ENCODE data around the gene MAP1B.
A peak's percentile ranks its signal among the peaks of the same experiment; 100 is the strongest.

Gene MAP1B

DNA sequence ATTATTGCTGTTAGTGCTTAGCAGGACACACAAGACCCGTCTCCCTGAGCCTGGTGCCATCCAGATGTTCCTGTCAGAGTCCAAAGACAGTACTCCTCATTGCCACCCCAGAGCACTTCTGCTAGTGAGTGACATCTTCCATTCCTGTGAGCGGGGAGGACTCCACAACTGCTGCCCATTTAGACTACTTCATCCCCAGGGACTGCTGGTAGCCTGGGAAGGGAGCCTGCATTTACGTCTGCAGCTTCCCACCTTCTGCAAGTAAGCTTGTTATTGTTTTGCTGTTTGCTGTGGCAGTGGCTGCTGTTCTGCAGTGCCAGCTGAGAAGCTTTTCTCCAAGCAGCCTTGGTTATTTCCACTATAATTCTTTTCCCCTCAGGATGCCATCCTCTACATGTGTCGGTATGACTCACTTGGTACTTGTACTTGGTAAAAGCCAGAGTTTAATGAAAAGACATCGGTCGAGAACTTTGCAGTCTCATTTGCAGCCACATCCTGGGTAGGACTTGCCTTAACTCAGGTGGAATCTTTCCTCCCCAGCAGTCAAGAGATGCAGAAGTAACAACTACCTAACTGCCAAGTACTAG is 10.6 kb upstream of the MAP1B start:
- no peak for DNase-seq (ENCODE audit: low spot score)

DNA sequence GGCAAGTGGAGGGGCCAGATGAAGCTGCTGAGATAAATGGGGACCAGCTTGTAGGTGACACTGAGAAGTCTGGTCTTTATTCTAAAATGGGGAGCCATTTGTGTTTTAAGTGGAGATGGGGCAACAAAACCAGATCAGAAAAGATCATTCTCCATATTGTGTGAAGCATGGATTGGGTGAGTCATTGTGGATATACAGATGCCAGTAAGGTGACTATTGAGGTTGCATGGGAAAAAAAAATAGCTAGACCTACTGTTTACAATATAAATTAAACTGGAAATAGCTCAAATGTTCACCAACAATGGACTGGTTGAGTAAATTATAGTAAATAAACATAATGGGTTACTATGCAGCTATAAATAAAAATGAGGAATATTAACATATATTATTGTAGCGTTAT is 5.4 kb upstream of the MAP1B start:
- no peak for DNase-seq (ENCODE audit: low spot score)

DNA sequence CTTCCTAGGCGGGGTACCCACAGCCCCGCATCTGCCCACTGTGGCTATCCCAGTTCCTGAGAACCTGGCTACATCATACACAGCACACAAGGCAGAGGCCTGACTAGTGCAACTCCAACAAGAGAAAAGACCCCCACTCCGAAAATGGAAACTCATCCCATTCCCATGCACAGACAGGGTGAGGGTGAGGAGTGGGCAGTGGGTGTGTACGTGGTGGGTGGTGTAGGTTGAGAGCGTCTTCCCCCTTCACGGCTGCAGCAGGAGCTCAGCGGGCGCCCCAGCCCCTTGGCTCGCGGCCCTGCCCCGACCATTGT is 501 bp upstream of the MAP1B start:
- DNase-seq (ENCODE audit: low spot score), result no peak

DNA sequence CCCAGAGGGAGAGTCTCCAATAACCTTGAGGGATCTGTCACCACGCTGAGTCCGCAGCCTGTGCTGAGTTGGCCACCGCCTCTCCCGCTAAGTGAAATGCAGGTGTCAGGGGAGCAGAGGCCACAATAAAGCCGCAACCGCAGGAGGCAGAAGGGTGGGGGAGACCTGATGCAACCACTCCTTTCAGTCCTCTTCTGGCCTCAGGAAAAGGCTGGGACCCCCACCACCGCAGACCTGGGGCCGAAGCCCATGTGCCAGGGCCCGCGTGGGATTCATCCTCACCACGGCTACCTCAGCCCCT is 576 bp downstream of the MAP1B start:
- no peak for DNase-seq (ENCODE audit: low spot score)

DNA sequence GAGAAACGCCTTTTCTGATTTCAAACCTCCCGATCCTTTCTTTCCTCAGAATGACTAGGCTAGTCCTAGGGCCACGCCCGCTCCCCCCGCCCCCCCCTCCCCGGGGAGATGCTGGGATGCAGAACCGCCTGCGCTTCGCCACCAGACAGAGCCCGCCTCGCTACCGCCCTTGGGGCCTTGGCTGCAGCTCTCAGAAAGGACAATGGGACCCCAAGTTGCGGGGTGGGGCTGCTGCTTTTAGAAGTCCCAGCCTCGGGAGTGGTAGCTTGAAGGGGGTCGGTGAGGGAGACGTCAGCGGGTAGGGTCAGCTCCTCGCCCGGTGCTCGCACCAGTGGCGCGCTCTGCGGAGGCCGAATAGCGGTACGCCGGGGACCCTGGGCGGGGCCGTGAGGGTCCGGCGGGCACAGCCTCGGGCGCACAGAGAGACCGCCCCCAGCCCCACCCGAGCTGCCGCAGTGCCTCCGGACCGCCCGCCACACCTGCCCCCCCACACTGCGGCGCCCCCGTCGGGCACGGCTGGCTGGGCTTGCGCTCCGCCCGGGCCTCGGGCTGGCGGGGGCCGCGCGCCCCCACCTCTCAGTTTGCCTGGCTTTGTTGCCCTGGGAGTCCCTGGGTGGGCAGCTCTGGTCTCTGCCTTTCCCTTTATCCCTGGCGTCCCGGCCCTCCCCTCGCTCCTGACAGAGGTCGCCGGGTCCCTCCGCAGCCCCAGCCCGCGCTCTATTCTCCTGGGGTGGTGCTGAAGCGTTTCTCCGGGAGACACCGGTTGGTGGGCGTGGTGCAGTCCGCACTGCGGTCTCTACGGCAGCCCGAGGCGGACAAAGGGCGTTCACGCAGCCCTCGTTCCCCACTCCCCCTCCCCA is 1.2 kb downstream of the MAP1B start:
- peak; percentile 62 for DNase-seq (ENCODE audit: low spot score)

DNA sequence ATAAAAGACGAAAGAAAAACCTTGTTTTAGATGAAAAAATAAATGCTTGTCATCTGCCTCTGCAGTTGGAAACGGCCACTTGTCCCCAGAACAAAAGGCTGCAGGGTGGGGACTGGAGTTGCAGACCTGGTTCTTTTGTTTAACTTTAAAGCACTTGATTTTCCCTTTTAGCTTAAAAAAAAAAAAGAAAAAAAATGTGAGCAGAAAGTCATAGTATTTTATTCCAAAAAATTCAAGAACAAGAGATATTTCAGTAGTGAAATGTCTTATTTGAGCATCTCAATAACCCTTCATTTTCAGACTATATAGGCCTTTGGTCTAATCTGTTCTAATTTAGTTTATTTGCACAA is 1.8 kb downstream of the MAP1B start:
- no peak for DNase-seq (ENCODE audit: low spot score)

DNA sequence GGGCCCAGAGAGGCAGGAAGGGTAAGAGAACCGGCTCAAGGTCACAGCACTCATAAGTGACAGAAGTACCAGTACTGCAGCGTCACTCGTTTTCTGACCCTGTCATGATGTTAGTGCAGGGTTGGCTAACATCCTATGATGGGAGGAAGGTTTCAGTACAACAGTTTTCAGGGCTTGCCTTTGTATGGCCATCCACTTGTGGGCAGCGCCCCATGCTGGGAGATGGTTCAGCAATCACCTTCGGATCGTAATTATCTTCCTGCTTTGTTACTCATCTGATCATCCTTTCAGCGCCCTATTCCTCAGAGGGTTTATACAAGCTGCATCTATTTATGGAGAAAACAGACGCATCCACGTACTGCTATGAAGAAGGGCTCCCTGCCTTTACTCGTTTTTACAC is 2.4 kb downstream of the MAP1B start:
- DNase-seq (ENCODE audit: low spot score), result peak; percentile 74

DNA sequence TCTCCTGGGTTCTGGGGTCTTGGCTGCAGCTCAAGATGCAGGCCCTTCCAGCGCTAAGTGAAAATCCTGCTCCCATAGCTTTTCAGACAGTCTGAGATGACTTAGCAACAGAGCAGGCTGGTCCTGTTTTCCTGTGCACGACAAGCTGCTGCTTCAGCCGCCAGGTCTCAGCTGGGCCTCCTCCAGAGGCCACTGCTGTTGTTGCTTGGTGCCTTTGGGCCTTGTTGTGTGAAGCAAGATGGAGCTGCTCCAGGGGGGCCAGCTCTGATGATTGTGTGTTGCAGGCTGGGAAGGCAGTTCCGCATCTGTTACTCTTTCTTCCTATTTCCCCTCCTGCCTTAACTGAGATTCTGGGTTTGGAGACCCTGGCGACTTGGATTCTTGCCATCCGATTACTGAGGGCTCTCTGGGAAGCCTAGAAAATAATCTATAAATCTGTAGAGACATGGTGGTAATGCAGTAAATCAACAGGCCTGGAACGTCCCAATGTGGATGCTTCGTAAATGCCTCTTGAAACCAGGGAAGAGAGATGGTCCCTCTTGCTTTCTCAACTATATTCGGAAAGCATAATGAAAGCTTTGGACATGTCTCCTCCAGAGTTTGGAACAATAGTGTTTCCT is 3.2 kb downstream of the MAP1B start:
- DNase-seq (ENCODE audit: low spot score), result peak; percentile 66

DNA sequence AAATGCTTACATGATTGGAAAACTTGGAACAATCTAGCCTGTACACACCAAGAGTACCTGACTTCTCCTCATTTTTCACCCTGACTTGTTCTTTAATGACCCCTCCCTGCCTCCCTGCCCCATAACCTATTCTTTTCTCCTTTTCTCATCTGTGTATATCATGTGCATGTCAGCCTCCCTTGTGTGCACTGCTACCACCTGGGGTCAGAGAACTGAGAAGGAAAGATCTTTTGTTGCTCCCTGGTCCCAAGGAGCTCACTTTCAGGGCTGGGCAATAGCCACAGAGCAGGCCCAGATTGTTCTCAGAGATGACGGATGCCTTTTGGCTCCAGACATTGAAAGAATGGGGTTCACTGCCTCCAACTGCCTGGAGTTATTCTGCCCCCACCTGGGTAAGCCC is 5.1 kb downstream of the MAP1B start:
- DNase-seq (ENCODE audit: low spot score), result no peak

DNA sequence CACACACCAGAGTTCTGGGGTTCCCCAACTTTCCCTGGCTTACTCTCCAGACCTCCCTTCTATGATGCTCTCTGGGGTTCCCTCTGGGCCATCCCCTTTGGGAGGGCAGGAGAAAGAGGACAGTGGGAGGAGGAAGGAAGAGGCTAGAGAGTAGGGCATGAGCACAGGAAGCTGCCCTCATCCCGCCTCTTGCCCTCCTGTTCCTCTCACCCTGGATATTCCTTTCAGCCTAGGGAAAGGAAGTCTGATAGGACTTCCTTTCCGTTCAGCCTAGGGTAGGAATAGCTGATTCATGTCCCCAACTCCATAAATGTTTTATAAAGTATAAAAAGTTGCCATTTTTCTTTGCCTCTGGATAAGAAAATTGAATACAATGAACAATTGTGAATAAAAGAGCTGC is 7.4 kb downstream of the MAP1B start:
- no peak for DNase-seq (ENCODE audit: low spot score)

DNA sequence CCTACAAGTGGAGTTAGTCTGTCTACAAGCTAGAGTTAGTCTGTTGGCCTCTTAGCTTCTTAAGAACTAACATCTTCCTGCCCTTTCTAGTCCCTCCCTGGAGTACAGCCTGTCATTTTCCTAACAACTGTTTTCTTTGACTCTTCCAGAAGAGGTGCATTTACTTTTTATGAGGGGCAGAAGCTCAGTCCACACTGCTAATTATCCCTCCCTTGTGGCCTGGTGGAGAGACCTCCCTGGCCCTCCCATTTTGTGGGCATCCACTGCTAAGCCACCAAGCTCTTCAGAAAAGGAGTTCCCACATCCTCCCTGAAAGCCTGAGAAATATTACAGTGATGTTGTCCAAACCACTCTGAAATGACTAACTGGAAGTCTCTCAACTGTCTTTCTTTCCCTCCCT is 8.0 kb downstream of the MAP1B start:
- DNase-seq (ENCODE audit: low spot score), result no peak

DNA sequence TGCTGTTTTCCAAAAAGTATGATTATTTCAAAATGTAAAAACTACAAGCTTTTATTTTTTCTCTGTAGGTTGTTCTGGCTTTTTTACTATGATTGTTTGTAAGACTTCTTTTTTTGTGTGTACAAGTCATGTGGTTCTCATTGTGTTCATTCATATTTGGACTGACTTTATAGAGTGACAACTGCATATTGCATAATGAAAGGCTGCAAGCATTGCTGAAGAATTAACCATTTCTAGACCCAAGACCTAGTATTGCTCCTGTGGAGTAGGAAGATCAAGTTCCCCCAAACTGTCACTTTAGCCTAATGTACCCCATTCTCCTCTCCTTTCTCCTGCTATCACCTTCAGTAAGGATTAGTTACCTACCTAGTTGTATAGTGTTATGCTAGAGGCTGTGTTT is 10.0 kb downstream of the MAP1B start:
- no peak for DNase-seq (ENCODE audit: low spot score)

DNA sequence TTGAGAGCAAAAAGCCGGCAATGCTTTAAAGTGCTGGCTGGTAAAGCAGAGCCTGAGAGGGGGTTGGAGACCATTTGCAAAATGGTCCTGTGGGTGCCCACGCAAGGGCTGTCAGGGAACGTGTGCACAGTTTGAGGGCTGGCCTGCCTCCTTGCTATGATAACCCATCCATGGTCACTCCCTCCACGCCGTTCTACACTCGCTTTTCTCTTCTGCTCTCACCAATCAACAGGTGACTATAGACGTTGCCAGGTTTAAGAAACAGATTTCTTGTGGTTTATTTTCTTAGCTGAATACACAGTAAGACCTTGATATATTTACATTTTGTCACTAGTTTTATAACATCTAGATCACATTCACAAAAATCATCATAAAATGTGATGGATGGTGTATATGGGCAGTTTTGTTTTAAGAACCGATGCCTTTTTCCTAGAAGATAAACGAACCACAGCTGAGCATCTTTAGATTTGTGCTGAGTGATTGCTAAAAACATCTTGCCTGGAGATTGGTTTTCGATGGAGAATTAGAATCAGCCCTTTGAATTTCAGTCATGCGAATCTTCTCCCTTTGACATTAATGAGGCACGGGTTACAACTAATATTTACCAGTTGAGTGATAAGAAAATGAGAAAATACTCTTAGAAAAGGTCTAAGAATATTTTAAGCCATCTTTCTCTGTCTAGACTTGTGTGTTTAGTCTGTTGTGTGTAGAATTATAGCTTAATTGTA is 13.9 kb downstream of the MAP1B start:
- no peak for DNase-seq (ENCODE audit: low spot score)

DNA sequence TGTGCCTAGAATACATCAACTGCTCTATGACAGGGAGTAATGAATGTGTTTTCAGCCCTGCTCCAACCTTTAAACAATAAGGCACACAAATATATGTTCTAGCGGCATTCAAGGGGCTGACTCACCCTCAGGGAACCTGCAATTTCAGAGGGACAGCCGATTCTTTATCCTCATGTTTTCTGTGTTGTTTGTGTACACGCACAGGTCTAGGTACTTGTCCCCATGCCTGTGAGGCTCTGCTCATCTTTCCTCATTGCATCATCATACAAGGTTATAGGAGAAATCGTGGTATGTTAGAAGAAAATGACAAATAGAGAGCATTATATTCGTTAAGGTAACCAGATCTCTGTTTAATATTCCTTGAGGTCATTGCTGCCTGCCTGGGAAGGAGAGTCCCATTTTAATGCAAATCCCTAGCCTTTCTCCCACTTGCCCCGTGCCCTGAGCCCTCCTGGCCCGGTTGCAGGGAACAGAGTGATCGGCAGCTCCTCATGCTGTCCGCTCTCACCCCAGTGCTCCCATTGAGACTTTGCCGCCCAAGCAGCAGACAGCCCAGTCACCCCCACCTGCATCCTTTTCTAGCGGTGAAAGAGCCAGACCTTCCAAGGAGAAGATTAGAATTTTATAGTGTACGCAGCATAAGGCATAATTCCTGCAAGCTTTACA is 14.6 kb downstream of the MAP1B start:
- DNase-seq (ENCODE audit: low spot score), result no peak

DNA sequence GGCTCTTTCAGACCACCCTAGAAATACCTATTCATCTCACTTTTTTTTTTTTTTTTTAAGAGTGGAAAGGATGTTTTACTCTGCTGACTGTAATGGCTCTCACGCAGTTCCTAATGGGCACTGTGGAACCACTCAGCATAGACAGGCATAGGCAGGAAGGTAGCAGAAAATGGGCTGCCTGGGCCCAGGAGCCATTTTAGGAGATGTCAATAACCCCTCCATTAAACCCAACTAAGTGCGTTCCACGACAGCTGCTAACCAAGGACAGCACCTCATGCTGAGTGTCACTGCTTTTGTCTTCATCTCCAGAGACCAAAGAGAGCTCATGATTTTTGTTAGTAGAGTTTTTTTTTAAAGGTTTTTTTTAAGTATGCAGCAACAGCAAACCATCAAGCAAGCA is 15.3 kb downstream of the MAP1B start:
- no peak for DNase-seq (ENCODE audit: low spot score)

DNA sequence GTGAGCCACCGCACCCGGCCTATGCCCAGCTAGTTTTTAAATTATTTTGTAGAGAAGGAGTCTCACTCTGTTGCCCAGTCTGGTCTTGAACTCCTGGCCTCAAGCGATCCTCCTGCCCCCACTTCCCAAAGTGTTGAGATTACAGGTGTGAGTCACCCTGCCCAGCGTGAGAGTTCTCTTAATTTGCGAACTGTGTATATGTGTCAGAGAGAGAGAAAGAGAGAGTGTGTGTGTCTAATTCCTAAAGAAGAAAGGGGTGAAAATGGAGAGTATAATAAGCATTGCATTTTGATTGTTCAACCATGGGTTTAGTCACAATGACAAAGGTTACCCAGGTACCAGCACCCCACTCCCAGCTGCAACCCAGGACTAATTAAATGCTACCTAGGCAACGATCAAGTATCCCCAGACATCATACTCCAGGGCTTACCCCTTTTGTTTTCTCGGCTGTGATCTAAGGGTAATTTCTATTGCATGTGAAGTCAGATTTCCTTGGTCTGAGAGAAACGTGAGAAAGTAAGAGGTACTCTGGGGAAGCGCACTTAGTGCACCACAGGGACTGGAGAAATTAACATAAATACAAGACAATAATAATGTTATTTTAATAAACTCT is 16.6 kb downstream of the MAP1B start:
- no peak for DNase-seq (ENCODE audit: low spot score)

DNA sequence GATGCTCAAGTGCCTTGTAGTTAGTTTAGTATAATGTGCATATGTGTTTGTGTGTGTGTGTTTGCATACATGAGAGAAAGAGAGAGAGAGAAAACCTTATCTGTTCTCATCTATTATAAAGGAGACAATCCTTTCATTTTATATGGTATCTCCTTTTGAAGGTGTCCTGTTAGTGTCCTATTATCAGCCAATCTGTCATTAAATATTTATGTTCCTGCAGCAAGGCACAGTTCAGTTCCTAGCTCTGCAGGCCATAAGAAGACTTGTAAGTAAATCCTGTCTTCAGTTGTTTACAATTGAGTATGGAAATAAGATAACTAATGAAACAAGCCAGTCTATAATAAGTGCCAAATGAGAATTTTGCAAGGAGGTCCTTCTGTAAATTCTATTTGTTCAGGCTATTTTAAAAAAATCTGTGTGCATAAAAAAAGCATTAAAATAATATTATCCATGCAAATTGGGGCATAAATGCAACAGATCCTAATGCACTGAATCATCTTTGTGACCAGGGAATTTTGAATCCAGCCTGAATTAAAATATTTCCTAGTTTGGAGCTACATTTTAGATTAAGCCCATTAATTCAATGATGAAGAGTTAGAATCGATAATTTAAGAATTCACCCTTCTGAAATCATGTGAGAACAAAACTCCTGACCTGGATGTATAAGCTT is 18.1 kb downstream of the MAP1B start:
- DNase-seq (ENCODE audit: low spot score), result no peak

DNA sequence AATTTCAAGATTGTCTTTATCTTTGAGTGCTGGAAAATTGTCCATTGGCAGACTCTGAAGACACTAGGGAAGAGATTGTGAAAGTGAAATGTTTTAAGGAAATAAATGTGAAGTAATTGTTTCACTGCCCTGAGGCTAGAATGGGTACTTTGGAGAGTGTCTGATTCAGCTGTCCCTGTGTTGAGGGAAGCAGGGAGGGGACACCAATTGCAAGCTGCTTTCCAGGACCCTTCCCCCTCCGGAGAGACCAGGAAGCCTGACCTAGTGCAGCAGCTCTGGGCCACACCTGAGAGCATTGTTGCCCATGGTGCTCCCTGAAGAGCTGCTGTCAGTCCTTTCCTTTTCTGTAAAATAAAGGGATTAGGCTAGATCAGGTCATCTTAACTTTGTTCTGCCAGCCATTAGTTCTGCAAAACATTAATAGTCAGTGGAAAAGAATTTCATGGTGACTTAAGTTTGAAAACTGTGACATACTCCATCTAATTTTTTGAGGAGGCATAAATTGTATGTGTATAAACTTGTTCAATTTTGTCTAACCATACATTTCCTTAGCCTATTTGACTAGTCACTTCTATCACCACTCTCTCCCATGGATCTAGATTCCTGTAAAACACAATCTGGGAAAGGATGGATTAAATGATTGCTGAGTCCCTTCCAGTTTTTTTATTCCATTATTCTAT is 18.8 kb downstream of the MAP1B start:
- no peak for DNase-seq (ENCODE audit: low spot score)

DNA sequence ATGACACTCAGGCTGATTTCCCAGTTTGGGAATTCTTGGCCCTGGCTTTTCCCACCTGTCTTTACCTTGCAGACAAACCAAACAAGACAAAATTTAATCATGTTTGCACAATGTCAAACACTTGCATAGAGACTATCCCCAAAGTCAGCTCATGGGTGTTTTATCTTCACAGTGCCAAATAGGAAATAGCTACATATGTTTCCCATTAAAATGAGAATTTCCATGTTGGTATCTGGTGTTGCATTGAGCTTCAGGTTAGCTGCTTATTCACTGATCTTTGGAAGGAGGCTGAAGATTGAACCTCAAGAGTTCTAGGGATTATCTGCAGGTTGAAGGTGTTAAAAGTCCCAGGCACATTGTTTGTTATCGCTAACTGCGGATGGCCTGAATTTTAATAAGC is 19.5 kb downstream of the MAP1B start:
- no peak for DNase-seq (ENCODE audit: low spot score)

DNA sequence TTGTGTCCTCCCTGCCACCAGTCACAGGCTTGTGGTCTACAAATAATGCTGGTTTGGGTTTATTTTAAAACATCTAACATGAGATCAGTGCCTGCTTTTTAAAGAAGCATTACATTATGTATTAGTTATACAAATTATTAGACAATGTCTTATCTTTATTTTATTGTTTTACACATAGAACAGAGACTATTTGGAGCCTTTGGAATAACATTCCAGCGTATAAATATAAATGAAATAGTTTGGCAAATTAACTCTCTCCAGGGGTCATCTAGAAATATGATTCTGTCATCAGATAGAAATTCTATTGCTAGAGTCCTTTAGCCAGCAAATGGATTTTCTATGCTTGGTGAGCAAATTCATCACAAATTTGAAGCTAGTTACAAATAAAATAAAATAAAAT is 22.4 kb downstream of the MAP1B start:
- no peak for DNase-seq (ENCODE audit: low spot score)

DNA sequence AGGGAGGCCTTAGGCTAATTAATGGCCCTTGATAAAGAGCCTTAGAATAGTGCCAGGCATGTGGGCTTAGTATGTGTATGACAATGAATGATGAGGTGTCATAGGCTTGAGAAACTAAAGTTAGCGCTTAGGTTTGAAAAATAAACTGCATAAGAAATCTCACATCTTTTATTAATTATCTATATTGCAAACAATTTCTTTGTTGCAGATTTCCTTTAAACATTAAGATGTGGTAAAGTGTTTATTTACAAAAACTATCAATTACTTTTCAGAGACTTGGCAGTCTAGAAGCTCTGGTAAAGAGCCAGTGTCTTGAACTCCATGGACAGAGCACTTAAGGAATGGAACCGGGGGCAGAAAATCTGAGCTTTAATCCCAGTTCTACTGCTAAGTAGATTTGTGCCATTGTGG is 23.1 kb downstream of the MAP1B start:
- no peak for DNase-seq (ENCODE audit: low spot score)
